CD4-positive, CD25-positive, alpha-beta regulatory T cell (primary cell): ENCODE measurements around the gene GALNT2. TPM values are rescaled to one million over a fixed set of nuclear protein-coding genes. Genes with fewer than 3 reads are reported as not detected.
A peak's percentile ranks its signal among the peaks of the same experiment; 100 is the strongest.

Source experiments
- ATAC-seq, 2 donors: fragments of 150-1000 bp; cut with Tn5 transposase; one replicate each; pipeline ENCODE4 v1.10.0; 2021; ENCODE audit warnings: low read depth in 2 of 2, moderate number of reproducible peaks in 2 of 2, moderate library complexity in 1 of 2
- DNase-seq, 3 donors: peaks; one replicate each; pipeline versions ENCODE4 v3.0.0 to v3.0.0-alpha.2; 2012 to 2022; ENCODE audit warnings: mixed read lengths in 1 of 3
- H3K27ac ChIP-seq: one replicate; pipeline ENCODE4 v1.7.0; 2013; ENCODE audit warnings: mild to moderate bottlenecking, low read length; ENCODE audit not compliant: insufficient read depth, poor library complexity, severe bottlenecking
- H3K27me3 ChIP-seq: one replicate; pipeline ENCODE4 v1.7.0; 2013; ENCODE audit warnings: low read length; ENCODE audit not compliant: control insufficient read depth, insufficient read depth
- H3K36me3 ChIP-seq: one replicate; pipeline ENCODE4 v1.7.0; 2013; ENCODE audit warnings: mild to moderate bottlenecking, low read length, moderate library complexity; ENCODE audit not compliant: control insufficient read depth, insufficient read depth
- H3K4me1 ChIP-seq: 2 replicates; pipeline ENCODE4 v1.7.0; 2013; ENCODE audit warnings: mild to moderate bottlenecking, low read length; ENCODE audit not compliant: insufficient read depth, control insufficient read depth, poor library complexity, severe bottlenecking
- H3K4me3 ChIP-seq: one replicate; pipeline ENCODE4 v1.7.0; 2013; ENCODE audit warnings: low read depth, mild to moderate bottlenecking, low read length, moderate library complexity
- H3K9me3 ChIP-seq, 2 experiments: 1 replicate in 1 of 2; 2 replicates in 1 of 2; pipeline ENCODE4 v1.7.0; 2013; ENCODE audit warnings: low read length in 2 of 2, mild to moderate bottlenecking in 1 of 2, moderate library complexity in 1 of 2; ENCODE audit not compliant: control insufficient read depth in 2 of 2
- H3K27ac Mint-ChIP-seq, 3 donors: one replicate each; pipeline ENCODE4 v1.8.0; 2020 to 2022; ENCODE audit warnings: mild to moderate bottlenecking in 3 of 3, mixed read lengths in 3 of 3, moderate library complexity in 2 of 3
- H3K27me3 Mint-ChIP-seq: one replicate; pipeline ENCODE4 v1.8.0; 2022; ENCODE audit warnings: mild to moderate bottlenecking, mixed read lengths
- H3K36me3 Mint-ChIP-seq: one replicate; pipeline ENCODE4 v1.8.0; 2020; ENCODE audit warnings: mixed read lengths
- H3K4me1 Mint-ChIP-seq, 4 donors: one replicate each; pipeline ENCODE4 v1.8.0; 2020 to 2022; ENCODE audit warnings: mixed read lengths in 4 of 4, mild to moderate bottlenecking in 1 of 4
- H3K4me3 Mint-ChIP-seq, 4 donors: one replicate each; pipeline ENCODE4 v1.8.0; 2020 to 2022; ENCODE audit warnings: mild to moderate bottlenecking in 4 of 4, mixed read lengths in 4 of 4, moderate library complexity in 3 of 4
- H3K9me3 Mint-ChIP-seq, 7 donors: one replicate each; pipeline ENCODE4 v1.8.0; 2020 to 2022; ENCODE audit warnings: mixed read lengths in 7 of 7, mild to moderate bottlenecking in 3 of 7, moderate library complexity in 2 of 7
- polyA plus RNA-seq, 4 donors: library from polyadenylated mRNA; unstranded; fragments of 300-500 nt; fragmentation: Illumina TruSeq; gene quantifications; one replicate each; pipeline ENCODE4 v1.2.3, GENCODE V29; 2021
- total RNA-seq: library from RNA; stranded (reverse); gene quantifications from one replicate; pipeline ENCODE4 v1.2.3, GENCODE V29; 2022

GALNT2 gene
- total and polyA plus RNA-seq, 5 donors from 2014 or later: 10.9 to 15.8 (median 13.1) TPM

DNA sequence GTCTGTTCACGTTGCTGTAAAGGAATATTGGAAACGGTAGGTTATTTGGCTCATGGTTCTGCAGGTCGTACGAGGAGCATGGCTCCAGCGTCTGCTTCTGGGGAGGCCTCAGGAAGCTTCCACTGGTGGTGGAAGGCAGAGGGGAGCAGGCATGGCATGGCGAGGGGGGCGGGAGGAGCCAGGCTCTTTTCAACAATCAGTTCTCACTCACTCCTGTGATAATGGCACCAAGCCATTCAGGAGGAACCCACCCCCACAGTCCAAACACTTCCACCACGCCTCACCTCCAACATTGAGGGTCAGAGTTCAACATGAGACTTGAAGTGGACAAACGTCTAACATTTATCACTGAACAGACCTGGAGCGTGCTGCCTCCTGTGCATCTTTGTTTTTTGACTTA lies 217.9 kb downstream of the GALNT2 start:
- Mint-ChIP-seq H3K9me3 (no peaks in the 10 kb centered on the region), H3K36me3 (peaks cover 1% of the 10 kb centered on the region), H3K4me1 (peaks cover 0 to 12% (median 3%) of the 10 kb centered on the region in 4 donors), H3K27me3 (peaks cover 4% of the 10 kb centered on the region), H3K4me3 (no peak overlapping the region), H3K27ac (peak overlapping the region in 1 of 3 donors; percentile 44)
- Histone ChIP-seq H3K4me1 (peaks cover 6% of the 10 kb centered on the region), H3K4me3 (no peak overlapping the region), H3K27ac (no peak overlapping the region), H3K9me3 (no peaks in the 10 kb centered on the region), H3K36me3 (peaks cover 3% of the 10 kb centered on the region), H3K27me3 (no peaks in the 10 kb centered on the region)
- no peak for DNase-seq
- ATAC-seq: no peak

GRCh38 chr1:230285351-230285750 lies 218.3 kb downstream of the GALNT2 start:
- Histone ChIP-seq H3K36me3 (peaks cover under 1% of the 10 kb centered on the region), H3K4me3 (no peak overlapping the region), H3K9me3 (no peaks in the 10 kb centered on the region), H3K27me3 (no peaks in the 10 kb centered on the region), H3K4me1 (peaks cover 6% of the 10 kb centered on the region), H3K27ac (no peak overlapping the region)
- no peak overlapping the region for H3K27ac Mint-ChIP-seq
- no peaks in the 10 kb centered on the region for H3K9me3 Mint-ChIP-seq
- no peak for ATAC-seq
- H3K4me1 Mint-ChIP-seq: peaks cover 0 to 12% (median 3%) of the 10 kb centered on the region in 4 donors
- no peak overlapping the region for H3K4me3 Mint-ChIP-seq
- no peak for DNase-seq
- H3K36me3 Mint-ChIP-seq: no peaks in the 10 kb centered on the region
- H3K27me3 Mint-ChIP-seq: peaks cover 7% of the 10 kb centered on the region

DNA sequence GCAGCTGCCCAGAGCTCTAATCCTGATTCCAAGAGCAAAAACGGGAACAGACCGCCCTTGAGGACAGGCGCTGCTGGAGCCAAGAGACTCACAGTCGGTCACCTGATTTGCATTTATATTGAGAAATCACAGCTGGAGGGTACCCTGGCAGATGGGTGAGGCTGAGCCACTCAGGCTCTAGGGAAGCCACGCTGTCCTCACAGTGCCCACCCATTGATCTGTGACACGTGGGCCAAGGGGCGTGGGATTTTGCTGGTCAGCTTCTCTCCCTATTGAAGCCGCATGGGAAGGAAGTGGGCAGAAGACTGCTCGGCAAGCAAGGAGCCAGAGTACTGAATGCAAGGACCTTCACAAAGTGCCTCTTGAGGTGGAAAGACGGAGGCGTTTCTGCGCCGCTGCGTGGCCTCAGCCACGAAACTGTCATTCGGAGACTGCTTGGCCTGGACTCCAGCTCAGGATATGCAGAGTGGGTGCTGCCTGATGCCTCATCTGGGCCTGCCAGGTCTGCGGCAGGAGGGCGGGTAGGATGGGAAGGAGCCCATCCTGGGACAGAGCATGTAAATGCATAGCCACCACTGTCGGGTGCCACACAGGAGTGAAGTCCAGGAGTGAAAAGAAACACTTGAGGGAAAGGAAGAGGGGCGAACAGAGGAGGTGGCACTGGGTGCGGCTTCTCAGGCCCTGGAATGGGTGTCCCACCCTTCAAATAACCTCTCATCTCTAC lies 219.3 kb downstream of the GALNT2 start:
- H3K4me3 Mint-ChIP-seq: no peak overlapping the region
- Histone ChIP-seq H3K4me3 (no peak overlapping the region), H3K27me3 (no peaks in the 10 kb centered on the region), H3K36me3 (no peaks in the 10 kb centered on the region), H3K27ac (no peak overlapping the region), H3K4me1 (peaks cover 6% of the 10 kb centered on the region), H3K9me3 (no peaks in the 10 kb centered on the region)
- H3K9me3 Mint-ChIP-seq: no peaks in the 10 kb centered on the region
- ATAC-seq (no peak), DNase-seq (no peak)
- peaks cover 8% of the 10 kb centered on the region for H3K27me3 Mint-ChIP-seq
- peak overlapping the region in 1 of 3 donors; percentile 14 for H3K27ac Mint-ChIP-seq
- no peaks in the 10 kb centered on the region for H3K36me3 Mint-ChIP-seq
- peaks cover 0 to 10% (median 3%) of the 10 kb centered on the region in 4 donors for H3K4me1 Mint-ChIP-seq

GRCh38 chr1:230286890-230287269 lies 219.8 kb downstream of the GALNT2 start:
- Histone ChIP-seq H3K4me1 (peaks cover 6% of the 10 kb centered on the region), H3K9me3 (no peaks in the 10 kb centered on the region), H3K27me3 (no peaks in the 10 kb centered on the region), H3K36me3 (no peaks in the 10 kb centered on the region), H3K4me3 (no peak overlapping the region), H3K27ac (no peak overlapping the region)
- no peak overlapping the region for H3K27ac Mint-ChIP-seq
- H3K36me3 Mint-ChIP-seq: no peaks in the 10 kb centered on the region
- no peak for ATAC-seq
- H3K4me3 Mint-ChIP-seq: no peak overlapping the region
- H3K27me3 Mint-ChIP-seq: peaks cover 13% of the 10 kb centered on the region
- peaks cover 0 to 8% (median 2%) of the 10 kb centered on the region in 4 donors for H3K4me1 Mint-ChIP-seq
- H3K9me3 Mint-ChIP-seq: no peaks in the 10 kb centered on the region
- no peak for DNase-seq

- no peaks in the 10 kb centered on the region for H3K36me3 ChIP-seq
- H3K27ac ChIP-seq: no peak overlapping the region
- peaks cover 16% of the 10 kb centered on the region for H3K27me3 Mint-ChIP-seq
- H3K27ac Mint-ChIP-seq: no peak overlapping the region
- H3K4me1 Mint-ChIP-seq: peaks cover 0 to 5% (median 0%) of the 10 kb centered on the region in 4 donors
- no peaks in the 10 kb centered on the region for H3K9me3 Mint-ChIP-seq
- no peak overlapping the region for H3K4me3 ChIP-seq
- H3K9me3 ChIP-seq: no peaks in the 10 kb centered on the region
- DNase-seq (no peak), ATAC-seq (no peak)
- H3K4me3 Mint-ChIP-seq: no peak overlapping the region
- no peaks in the 10 kb centered on the region for H3K4me1 ChIP-seq
- H3K36me3 Mint-ChIP-seq: no peaks in the 10 kb centered on the region
- H3K27me3 ChIP-seq: no peaks in the 10 kb centered on the region
Observed at GRCh38 chr1:230287674-230288315, 220.8 kb downstream of the GALNT2 start.

DNA sequence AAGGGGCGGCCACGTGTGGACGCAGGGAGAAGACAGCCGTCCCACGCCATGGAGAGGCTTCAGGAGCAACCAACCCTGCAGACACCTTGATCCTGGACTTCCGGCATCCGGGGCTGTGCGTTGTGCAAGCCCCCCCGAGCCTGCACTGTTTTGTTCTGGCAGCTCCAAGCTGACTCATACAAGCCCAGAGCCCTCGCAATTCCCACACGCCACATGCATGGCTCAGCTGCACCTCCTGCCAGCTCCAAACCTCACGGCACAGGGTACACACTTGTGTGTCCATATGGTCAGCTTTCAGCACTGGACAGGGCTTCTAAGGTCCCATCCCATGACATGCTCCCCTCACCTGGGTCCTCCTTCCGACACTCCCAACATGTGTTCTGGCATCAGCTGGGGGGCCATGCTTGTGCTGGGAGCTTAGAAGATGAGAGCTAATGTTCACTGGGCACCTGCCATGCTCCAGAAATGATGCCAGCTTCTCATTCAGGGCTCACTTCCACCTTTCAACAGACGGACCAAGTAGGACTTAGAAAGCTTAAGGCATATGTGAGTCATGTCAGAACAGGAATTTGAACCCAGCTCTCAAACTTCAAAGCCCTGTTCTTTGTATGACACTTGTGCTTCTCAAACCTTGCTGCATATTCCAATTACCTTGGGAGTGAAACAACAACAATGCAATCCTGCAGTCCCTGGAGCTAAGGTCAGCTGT lies 221.8 kb downstream of the GALNT2 start:
- Histone ChIP-seq H3K27me3 (no peaks in the 10 kb centered on the region), H3K4me3 (no peak overlapping the region), H3K9me3 (no peaks in the 10 kb centered on the region), H3K36me3 (no peaks in the 10 kb centered on the region), H3K4me1 (no peaks in the 10 kb centered on the region), H3K27ac (no peak overlapping the region)
- peaks cover 0 to 5% (median 0%) of the 10 kb centered on the region in 4 donors for H3K4me1 Mint-ChIP-seq
- no peaks in the 10 kb centered on the region for H3K36me3 Mint-ChIP-seq
- H3K4me3 Mint-ChIP-seq: no peak overlapping the region
- ATAC-seq (no peak), DNase-seq (no peak)
- no peaks in the 10 kb centered on the region for H3K9me3 Mint-ChIP-seq
- H3K27ac Mint-ChIP-seq: no peak overlapping the region
- peaks cover 21% of the 10 kb centered on the region for H3K27me3 Mint-ChIP-seq

- no peaks in the 10 kb centered on the region for H3K9me3 Mint-ChIP-seq
- no peak overlapping the region for H3K4me3 ChIP-seq
- H3K27ac Mint-ChIP-seq: no peak overlapping the region
- H3K9me3 ChIP-seq: no peaks in the 10 kb centered on the region
- no peak overlapping the region for H3K4me3 Mint-ChIP-seq
- H3K4me1 ChIP-seq: no peaks in the 10 kb centered on the region
- no peak for ATAC-seq
- no peak overlapping the region for H3K27ac ChIP-seq
- H3K27me3 Mint-ChIP-seq: peaks cover 21% of the 10 kb centered on the region
- peaks cover 0 to 5% (median 0%) of the 10 kb centered on the region in 4 donors for H3K4me1 Mint-ChIP-seq
- no peaks in the 10 kb centered on the region for H3K27me3 ChIP-seq
- H3K36me3 ChIP-seq: no peaks in the 10 kb centered on the region
- no peaks in the 10 kb centered on the region for H3K36me3 Mint-ChIP-seq
- no peak for DNase-seq
Observed at GRCh38 chr1:230289350-230289644, 222.3 kb downstream of the GALNT2 start.
